WTC11 (cell line): ENCODE results near the gene ESYT3. TPM values are rescaled to one million over a fixed set of nuclear protein-coding genes. Genes with fewer than 3 reads are reported as not detected.

ENCODE experiments used
- ATAC-seq: fragments of 200-7000 bp; cut with Tn5 transposase; 2 replicates; pipeline ENCODE4 v1.10.0; 2021; ENCODE audit warnings: mild to moderate bottlenecking, moderate library complexity
- CTCF ChIA-PET: fragments of 300-600 bp; sonication (Branson Sonifier 250); formaldehyde crosslinking; loops from one replicate; lab custom pipeline; 2021; ENCODE audit warnings: antibody characterized with exemption; lab: Charles Lee
- POLR2A ChIA-PET: fragments of 350-600 bp; sonication (Branson Sonifier 250); formaldehyde crosslinking; loops from one replicate; lab custom pipeline; 2021; ENCODE audit warnings: antibody characterized with exemption; lab: Charles Lee
- DNase-seq: peaks from one replicate; pipeline ENCODE4 v3.0.0; 2021; ENCODE audit warnings: low spot score
- H3K27ac Mint-ChIP-seq: 2 replicates; pipeline ENCODE4 v1.8.0; 2021; ENCODE audit warnings: mixed read lengths
- H3K27me3 Mint-ChIP-seq: 2 replicates; pipeline ENCODE4 v1.8.0; 2021; ENCODE audit warnings: low read depth, mild to moderate bottlenecking, moderate library complexity, mixed read lengths
- H3K36me3 Mint-ChIP-seq: 2 replicates; pipeline ENCODE4 v1.8.0; 2021; ENCODE audit warnings: mixed read lengths
- H3K4me1 Mint-ChIP-seq: 2 replicates; pipeline ENCODE4 v1.8.0; 2022; ENCODE audit warnings: mixed read lengths
- H3K4me3 Mint-ChIP-seq: 2 replicates; pipeline ENCODE4 v1.8.0; 2021; ENCODE audit warnings: mild to moderate bottlenecking, moderate library complexity, mixed read lengths
- H3K9me3 Mint-ChIP-seq: 2 replicates; pipeline ENCODE4 v1.8.0; 2021; ENCODE audit warnings: mixed read lengths
- AFF4 ChIP-seq: sonication (generic); formaldehyde crosslinking; IDR thresholded peaks from 2 replicates; pipeline ENCODE4 v1.8.1; 2023; ENCODE audit warnings: mild to moderate bottlenecking, missing genetic modification reagents, borderline replicate concordance
- ATF3 ChIP-seq: sonication (generic); formaldehyde crosslinking; conservative IDR thresholded peaks from 2 replicates; pipeline ENCODE4 v1.8.1; 2022; ENCODE audit warnings: mild to moderate bottlenecking, missing genetic modification reagents
- ERG ChIP-seq: fragments of 250-450 bp; sonication (Bioruptor Pico); IDR thresholded peaks from 2 replicates; pipeline ENCODE4 v1.8.0; 2021; ENCODE audit warnings: mild to moderate bottlenecking
- ESRRA ChIP-seq: sonication (generic); formaldehyde crosslinking; IDR thresholded peaks from 2 replicates; pipeline ENCODE4 v1.8.1; 2022; ENCODE audit warnings: mild to moderate bottlenecking, missing genetic modification reagents, borderline replicate concordance
- GABPB1 ChIP-seq: sonication (generic); formaldehyde crosslinking; IDR thresholded peaks from 2 replicates; pipeline ENCODE4 v1.8.1; 2023; ENCODE audit warnings: mild to moderate bottlenecking, missing genetic modification reagents
- IRF2 ChIP-seq: sonication (generic); formaldehyde crosslinking; IDR thresholded peaks from 2 replicates; pipeline ENCODE4 v1.8.0; 2022; ENCODE audit warnings: low read depth, missing genetic modification reagents, borderline replicate concordance
- MAX ChIP-seq: sonication (generic); formaldehyde crosslinking; IDR thresholded peaks from 2 replicates; pipeline ENCODE4 v1.8.0; 2022; ENCODE audit warnings: mild to moderate bottlenecking, missing genetic modification reagents
- NR2C2 ChIP-seq: sonication (generic); formaldehyde crosslinking; IDR thresholded peaks from 2 replicates; pipeline ENCODE4 v1.8.0; 2022; ENCODE audit warnings: mild to moderate bottlenecking, missing genetic modification reagents
- PRDM15 ChIP-seq: sonication (generic); formaldehyde crosslinking; IDR thresholded peaks from 2 replicates; pipeline ENCODE4 v1.8.0; 2022; ENCODE audit warnings: missing genetic modification reagents
- PRRX2 ChIP-seq: fragments of 250-450 bp; sonication (Bioruptor Pico); IDR thresholded peaks from 2 replicates; pipeline ENCODE4 v1.8.0; 2021; ENCODE audit warnings: mild to moderate bottlenecking
- STAT6 ChIP-seq: sonication (generic); formaldehyde crosslinking; conservative IDR thresholded peaks from 2 replicates; pipeline ENCODE4 v1.8.1; 2023; ENCODE audit warnings: mild to moderate bottlenecking, low read depth, missing genetic modification reagents, moderate library complexity
- USF2 ChIP-seq: sonication (generic); formaldehyde crosslinking; IDR thresholded peaks from 2 replicates; pipeline ENCODE4 v1.8.1; 2023; ENCODE audit warnings: mild to moderate bottlenecking, missing genetic modification reagents, moderate library complexity
- ZNF317 ChIP-seq: sonication (generic); formaldehyde crosslinking; IDR thresholded peaks from 2 replicates; pipeline ENCODE4 v1.8.1; 2023; ENCODE audit warnings: low read depth, mild to moderate bottlenecking, moderate library complexity, missing genetic modification reagents, borderline replicate concordance
- ZNF396 ChIP-seq: fragments of 250-450 bp; sonication (Bioruptor Pico); IDR thresholded peaks from 2 replicates; pipeline ENCODE4 v1.8.0; 2021; ENCODE audit warnings: mild to moderate bottlenecking, moderate library complexity, borderline replicate concordance
- ZNF423 ChIP-seq: fragments of 250-450 bp; sonication (Bioruptor Pico); IDR thresholded peaks from 2 replicates; pipeline ENCODE4 v2.1.2; 2022; ENCODE audit warnings: mild to moderate bottlenecking, moderate library complexity
- total RNA-seq: library from RNA; stranded (reverse); gene quantifications from 3 replicates; pipeline ENCODE4 v1.2.3, GENCODE V29; 2021

The ESYT3 gene
- total RNA-seq, 1 experiment from 2014 or later: 6.4 TPM

GRCh38 chr3:138445236-138445635, 10.8 kb downstream of the ESYT3 start (continued):
- no peak for TF ChIP-seq PRDM15 (CRISPR knock-in tag)
- TF ChIP-seq, all 79 proteins: peak for 0

GRCh38 chr3:138445654-138446053, 11.2 kb downstream of the ESYT3 start:
- Mint-ChIP-seq H3K36me3 (no peaks in the 10 kb centered on the region), H3K27me3 (no peaks in the 10 kb centered on the region)
- CTCF ChIA-PET: interaction anchor here (0.7 to 1.5 kb wide), 4 partner anchors 11 to 491 kb away, joined by 4 to 7 read pairs (median 5); partner anchors contain the start of gene ESYT3
- no peak for ATAC-seq
- TF ChIP-seq PRRX2 (CRISPR knock-in tag) (no peak), NR2C2 (CRISPR knock-in tag) (no peak), AFF4 (CRISPR knock-in tag) (no peak), ZNF423 (no peak), STAT6 (CRISPR knock-in tag) (no peak), ATF3 (no peak), ERG (CRISPR knock-in tag) (no peak), IRF2 (CRISPR knock-in tag) (no peak), MAX (CRISPR knock-in tag) (no peak), ESRRA (CRISPR knock-in tag) (no peak), ZNF396 (CRISPR knock-in tag) (no peak), GABPB1 (CRISPR knock-in tag) (no peak), ZNF317 (no peak), USF2 (CRISPR knock-in tag) (no peak)
- TF ChIP-seq, all 79 proteins: peak for 0
- Mint-ChIP-seq H3K27ac (no peak overlapping the region), H3K9me3 (no peaks in the 10 kb centered on the region), H3K4me1 (peaks cover 6% of the 10 kb centered on the region), H3K4me3 (no peak overlapping the region)
- no peak for DNase-seq
- POLR2A ChIA-PET: interaction anchor here (0.6 kb wide), 1 partner anchor 440 kb away, joined by 3 read pairs; no protein-coding TSS in a partner anchor
